Sigmoid colon (tissue), 4 donors: Measurements from ENCODE around the gene STIL.
"Not testable (repeated sequence)": the region's sequence is repeated elsewhere in the genome, so short reads cannot be mapped to it uniquely, and the experiment has no call there.

Source experiments
- CTCF ChIP-seq, 4 experiments: fragments of 450-650 bp in 3 of 4; fragments of 200-600 bp in 1 of 4; IDR thresholded peaks; one replicate each; pipeline ENCODE4 v1.5.1; 2016 to 2019; ENCODE audit warnings: antibody characterized with exemption in 4 of 4, mild to moderate bottlenecking in 3 of 4, moderate library complexity in 2 of 4
- EP300 ChIP-seq, 4 donors: sonication (generic); formaldehyde crosslinking; IDR thresholded peaks; one replicate each; pipeline ENCODE4 v1.6.1; 2017; ENCODE audit warnings: antibody characterized with exemption in 4 of 4
- POLR2A ChIP-seq, 2 donors: fragments of 450-650 bp; IDR thresholded peaks; one replicate each; pipeline ENCODE4 v1.6.1; 2016; ENCODE audit warnings: antibody characterized with exemption in 2 of 2, mild to moderate bottlenecking in 2 of 2, moderate library complexity in 2 of 2

- not testable (repeated sequence) for TF ChIP-seq CTCF, EP300, POLR2A (IDR thresholded peaks at IDR 0.05)
Observed at GRCh38 chr1:47203504-47203903, 110.4 kb downstream of the STIL start.
